GM20431 (cell line): ENCODE data around the gene CLK2.

Experiments used
- in situ Hi-C: fragments of 300-500 bp; cut with MseI, MboI; formaldehyde crosslinking; loops from one replicate; pipeline ENCODE4 v1.15.0; 2020; ENCODE audit warnings: low sequenced_read_pairs; ENCODE audit not compliant: unreplicated experiment

Gene CLK2

GRCh38 chr1:155273343-155274245 is at the start of gene CLK2:
Gene CLK2, minus strand, starts transcription at chr1:155273504. Its CDS starts 2,527 bp downstream, at chr1:155270977.
- in situ Hi-C loops = no loop called here

GRCh38 chr1:155322571-155322952 is 49.3 kb upstream of the CLK2 start:
- in situ Hi-C loops = no loop called here

- in situ Hi-C loops = no loop called here
Measured at GRCh38 chr1:155321639-155322503, 48.6 kb upstream of the CLK2 start.

- in situ Hi-C loops = no loop called here
Measured at GRCh38 chr1:155320661-155321617, 47.6 kb upstream of the CLK2 start, which contains the start of gene RUSC1. Gene RUSC1, plus strand, starts transcription at chr1:155320894. Its CDS starts 880 bp downstream, at chr1:155321774.

GRCh38 chr1:155320252-155320651 is 46.9 kb upstream of the CLK2 start:
- in situ Hi-C loops = no loop called here

GRCh38 chr1:155319536-155319935 is 46.2 kb upstream of the CLK2 start:
- in situ Hi-C loops = no loop called here

- in situ Hi-C loops = no loop called here
Measured at GRCh38 chr1:155318082-155318481, 44.8 kb upstream of the CLK2 start.

- in situ Hi-C loops = no loop called here
Measured at GRCh38 chr1:155316922-155317321, 43.6 kb upstream of the CLK2 start.

GRCh38 chr1:155313261-155313660 is 40.0 kb upstream of the CLK2 start:
- in situ Hi-C loops = no loop called here

GRCh38 chr1:155309423-155310021 is 36.2 kb upstream of the CLK2 start:
- in situ Hi-C loops = no loop called here

GRCh38 chr1:155308493-155309422 is 35.5 kb upstream of the CLK2 start, which contains the start of gene FDPS:
Gene FDPS, plus strand, starts transcription at chr1:155308866. Its CDS starts 924 bp downstream, at chr1:155309790.
- in situ Hi-C loops = no loop called here

- in situ Hi-C loops = no loop called here
Measured at GRCh38 chr1:155307247-155307740, 34.0 kb upstream of the CLK2 start.

GRCh38 chr1:155305881-155306391 is 32.6 kb upstream of the CLK2 start:
- in situ Hi-C loops = no loop called here

GRCh38 chr1:155304558-155305063 is 31.3 kb upstream of the CLK2 start:
- in situ Hi-C loops = no loop called here

GRCh38 chr1:155301342-155301841 is 28.1 kb upstream of the CLK2 start, which contains the start of gene PKLR:
Gene PKLR, minus strand, starts transcription at chr1:155301438. Its CDS starts 43 bp downstream, at chr1:155301395.
- in situ Hi-C loops = no loop called here

GRCh38 chr1:155300553-155301329 is 27.4 kb upstream of the CLK2 start:
- in situ Hi-C loops = no loop called here

- in situ Hi-C loops = no loop called here
Measured at GRCh38 chr1:155300024-155300423, 26.7 kb upstream of the CLK2 start.
